PC-9 (cell line): ENCODE results near the gene TMEM225B. TPM values are rescaled to one million over a fixed set of nuclear protein-coding genes. Genes with fewer than 3 reads are reported as not detected.

Experiments used
- BruUV-seq: library from RNA; stranded (reverse); fragments of 400-500 nt; replicated peaks from 2 replicates; lab custom pipeline; 2021; lab: Mats Ljungman, UMichigan
- CTCF ChIA-PET: fragments of 300-600 bp; sonication (Branson Sonifier 250); formaldehyde crosslinking; loops from one replicate; lab custom pipeline; 2022; ENCODE audit warnings: antibody characterized with exemption; lab: Charles Lee
- POLR2A ChIA-PET: fragments of 300-600 bp; sonication (Branson Sonifier 250); formaldehyde crosslinking; loops from one replicate; lab custom pipeline; 2022; ENCODE audit warnings: antibody characterized with exemption; ENCODE audit not compliant: unreplicated experiment; lab: Charles Lee
- DNase-seq, 2 experiments: peaks; one replicate each; pipeline versions ENCODE4 v3.0.0 to v3.0.0-alpha.2; 2015 to 2022; ENCODE audit warnings: mixed read lengths in 1 of 2
- H2AFZ ChIP-seq: fragments of 200-600 bp; sonication (generic); 2 replicates; pipeline ENCODE4 v1.8.1; 2017; ENCODE audit warnings: antibody characterized with exemption
- H3F3A ChIP-seq: fragments of 200-600 bp; sonication (generic); 2 replicates; pipeline ENCODE4 v1.8.1; 2017; ENCODE audit warnings: antibody characterized with exemption, mild to moderate bottlenecking, low read depth; ENCODE audit not compliant: insufficient read depth
- H3K27ac ChIP-seq: fragments of 200-600 bp; sonication (generic); 2 replicates; pipeline ENCODE4 v1.6.1; 2016; ENCODE audit warnings: mixed run types
- H3K27me3 ChIP-seq: fragments of 200-600 bp; sonication (generic); 2 replicates; pipeline ENCODE4 v1.6.1; 2016; ENCODE audit warnings: low read depth, mixed run types; ENCODE audit not compliant: insufficient read depth
- H3K36me3 ChIP-seq: fragments of 200-600 bp; sonication (generic); 2 replicates; pipeline ENCODE4 v1.6.1; 2016; ENCODE audit warnings: low read depth, mixed run types
- H3K4me1 ChIP-seq: fragments of 200-600 bp; sonication (generic); replicated peaks from 2 replicates; pipeline ENCODE4 v1.6.1; 2016; ENCODE audit warnings: mixed run types; ENCODE audit not compliant: insufficient read depth
- H3K4me2 ChIP-seq: fragments of 200-600 bp; sonication (generic); 2 replicates; pipeline ENCODE4 v1.6.1; 2017; ENCODE audit warnings: mixed run types
- H3K4me3 ChIP-seq: fragments of 200-600 bp; sonication (generic); 2 replicates; pipeline ENCODE4 v1.6.1; 2016; ENCODE audit warnings: mixed run types
- H3K79me2 ChIP-seq: fragments of 200-600 bp; sonication (generic); 2 replicates; pipeline ENCODE4 v1.6.1; 2017; ENCODE audit warnings: low read depth, mixed run types
- H3K9me2 ChIP-seq: fragments of 200-600 bp; sonication (generic); 2 replicates; pipeline ENCODE4 v1.8.1; 2017; ENCODE audit warnings: mild to moderate bottlenecking; ENCODE audit not compliant: insufficient read depth
- H3K9me3 ChIP-seq: fragments of 200-600 bp; sonication (generic); 2 replicates; pipeline ENCODE4 v1.8.1; 2016; ENCODE audit warnings: low read depth; ENCODE audit not compliant: insufficient read depth
- H4K20me1 ChIP-seq: fragments of 200-600 bp; sonication (generic); 2 replicates; pipeline ENCODE4 v1.8.1; 2017; ENCODE audit not compliant: insufficient read depth
- EZH2 ChIP-seq: fragments of 200-600 bp; sonication (generic); IDR thresholded peaks from 2 replicates; pipeline ENCODE4 v1.8.0; 2017; ENCODE audit warnings: antibody characterized with exemption, low read depth
- intact Hi-C: fragments of 100-400 bp; cut with micrococcal nuclease; formaldehyde crosslinking; loops from one replicate; pipeline ENCODE4 v1.10.0; 2022; ENCODE audit not compliant: unreplicated experiment
- total RNA-seq: library from RNA; stranded (reverse); gene quantifications from 2 replicates; pipeline ENCODE4 v1.2.3, GENCODE V29; 2021
- TF ChIP-seq, protein P1 (sequence below): fragments of 200-600 bp; sonication (generic); conservative IDR thresholded peaks from 2 replicates; pipeline ENCODE4 v1.6.1; 2017; ENCODE audit warnings: mixed run types, antibody characterized with exemption, mild to moderate bottlenecking, moderate library complexity

Gene TMEM225B
- total RNA-seq, 1 experiment from 2014 or later = 1.5 TPM

DNA sequence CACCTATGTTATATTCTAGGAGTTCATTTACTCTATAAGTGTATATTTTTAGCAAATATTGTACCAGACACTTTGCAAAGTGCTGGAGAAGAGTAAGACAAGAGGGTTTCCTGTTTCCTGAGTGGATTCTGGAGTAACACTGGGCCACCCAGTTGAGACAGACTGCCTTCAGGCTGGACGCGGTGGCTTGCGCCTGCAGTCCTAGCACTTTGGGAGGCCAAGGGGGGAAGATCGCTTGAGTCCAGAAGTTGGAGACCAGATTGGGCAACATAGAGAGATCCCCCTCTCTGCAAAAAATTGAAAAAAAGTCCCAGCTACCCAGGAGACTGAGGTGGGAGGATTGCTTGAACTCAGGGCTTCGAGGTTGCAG, 17.9 kb downstream of the TMEM225B start:
- Histone ChIP-seq H3K9me2 (no peaks in the 10 kb centered on the region), H3K36me3 (peaks cover 10% of the 10 kb centered on the region; the same call in 1 of the 2 replicates), H3K9me3 (no peaks in the 10 kb centered on the region), H3K4me2 (peak overlapping the region; percentile 73), H3K4me3 (peak overlapping the region; percentile 66; the same call in 1 of the 2 replicates), H4K20me1 (no peaks in the 10 kb centered on the region), H3K4me1 (peaks cover 24% of the 10 kb centered on the region), H3K79me2 (peaks cover 28% of the 10 kb centered on the region), H3K27me3 (0 out of 2 replicates have a peak, but pooled peaks cover 6% of the 10 kb centered on the region), H3F3A (no peaks in the 10 kb centered on the region; the same call in 1 of the 2 replicates), H3K27ac (no peak overlapping the region), H2AFZ (peak overlapping the region; percentile 97)
- no TSS peak for BruUV-seq
- ChIA-PET POLR2A (interaction anchor here (0.5 to 0.9 kb wide), 3 partner anchors 111 to 237 kb away, joined by 4 to 17 read pairs (median 4); no protein-coding TSS in a partner anchor), CTCF (interaction anchor here (0.6 kb wide), 2 partner anchors 55 to 116 kb away, joined by 3 to 4 read pairs; partner anchors contain the start of gene ZNF394)
- intact Hi-C loops = loop anchor here (1.0 to 5.0 kb wide), 3 partner anchors 53 to 221 kb away; partner anchors contain the start of gene ZNF394
- no peak for TF ChIP-seq EZH2
- TF ChIP-seq, protein P1, sequence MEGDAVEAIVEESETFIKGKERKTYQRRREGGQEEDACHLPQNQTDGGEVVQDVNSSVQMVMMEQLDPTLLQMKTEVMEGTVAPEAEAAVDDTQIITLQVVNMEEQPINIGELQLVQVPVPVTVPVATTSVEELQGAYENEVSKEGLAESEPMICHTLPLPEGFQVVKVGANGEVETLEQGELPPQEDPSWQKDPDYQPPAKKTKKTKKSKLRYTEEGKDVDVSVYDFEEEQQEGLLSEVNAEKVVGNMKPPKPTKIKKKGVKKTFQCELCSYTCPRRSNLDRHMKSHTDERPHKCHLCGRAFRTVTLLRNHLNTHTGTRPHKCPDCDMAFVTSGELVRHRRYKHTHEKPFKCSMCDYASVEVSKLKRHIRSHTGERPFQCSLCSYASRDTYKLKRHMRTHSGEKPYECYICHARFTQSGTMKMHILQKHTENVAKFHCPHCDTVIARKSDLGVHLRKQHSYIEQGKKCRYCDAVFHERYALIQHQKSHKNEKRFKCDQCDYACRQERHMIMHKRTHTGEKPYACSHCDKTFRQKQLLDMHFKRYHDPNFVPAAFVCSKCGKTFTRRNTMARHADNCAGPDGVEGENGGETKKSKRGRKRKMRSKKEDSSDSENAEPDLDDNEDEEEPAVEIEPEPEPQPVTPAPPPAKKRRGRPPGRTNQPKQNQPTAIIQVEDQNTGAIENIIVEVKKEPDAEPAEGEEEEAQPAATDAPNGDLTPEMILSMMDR = no peak
- DNase-seq = no peak

DNA sequence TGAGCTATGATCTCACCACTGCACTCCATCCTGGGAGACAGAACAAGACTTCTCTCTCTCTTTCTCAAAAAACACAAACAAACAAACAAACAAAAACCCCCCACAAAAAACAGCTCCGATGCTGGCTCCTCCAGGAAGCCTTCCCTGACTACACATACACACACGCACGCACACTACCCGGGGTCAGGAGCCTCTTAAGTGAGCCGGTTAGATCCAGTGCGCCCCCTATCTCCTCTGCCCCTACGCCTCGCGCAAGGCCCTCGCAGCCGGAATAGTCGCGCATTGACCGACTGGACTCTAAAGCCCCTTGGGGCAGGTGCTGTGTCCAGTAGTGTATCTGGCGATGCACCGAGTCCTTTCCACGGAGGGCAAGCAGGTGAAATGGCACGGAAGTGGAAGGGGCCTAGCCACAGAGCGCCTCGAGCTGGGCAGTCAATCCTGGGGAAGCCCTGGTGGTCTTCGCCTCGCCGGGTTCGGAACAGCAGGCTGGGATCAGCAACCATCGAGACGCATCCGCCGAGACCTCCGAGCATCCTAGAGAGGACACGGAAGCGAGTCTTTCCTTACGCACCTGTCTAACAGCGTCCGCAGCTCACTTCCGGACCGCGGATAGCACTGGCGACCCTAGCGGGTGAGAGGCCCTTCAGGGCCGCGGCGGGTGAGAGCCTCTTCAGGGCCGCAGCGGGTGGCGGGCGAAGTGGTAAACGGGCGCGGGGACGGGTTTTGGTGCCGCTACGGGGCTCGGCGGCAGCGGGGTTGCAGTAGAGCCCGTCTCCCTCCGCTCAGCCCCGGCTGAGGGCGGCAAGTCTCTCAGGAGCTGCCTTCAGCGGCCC, 18.5 kb downstream of the TMEM225B start, which contains the start of gene ZSCAN25:
Gene ZSCAN25 (plus strand): TSS at position 588 of the 833 bp plus-strand sequence. CDS start 2,661 bp downstream, outside the sequence.
- peak within 1 kb of the TSS; percentile 97 for H2AFZ ChIP-seq
- no peaks in the 10 kb centered on the region for H3K9me3 ChIP-seq
- H3K27ac ChIP-seq = no peak within 1 kb of the TSS
- peaks cover 24% of the 10 kb centered on the region for H3K4me1 ChIP-seq
- H3K4me3 ChIP-seq = peak within 1 kb of the TSS; percentile 66
- H3K27me3 ChIP-seq = 0 out of 2 replicates have a peak, but pooled peaks cover 5% of the 10 kb centered on the region
- H3K9me2 ChIP-seq = no peaks in the 10 kb centered on the region
- TF ChIP-seq, protein P1 = peak; percentile 60; the same call in 1 of the 2 replicates
- TF ChIP-seq EZH2 = no peak
- H4K20me1 ChIP-seq = no peaks in the 10 kb centered on the region
- peak within 1 kb of the TSS; percentile 73 for H3K4me2 ChIP-seq
- peaks cover 28% of the 10 kb centered on the region for H3K79me2 ChIP-seq
- intact Hi-C loops = loop anchor here (1.0 to 5.0 kb wide), 3 partner anchors 54 to 221 kb away; partner anchors contain the start of gene ZNF394
- POLR2A ChIA-PET = interaction anchor here (0.5 to 0.9 kb wide), 6 partner anchors 112 to 243 kb away, joined by 4 to 17 read pairs (median 5); no protein-coding TSS in a partner anchor
- peak; percentile 79 to 91 for DNase-seq
- H3K36me3 ChIP-seq = peaks cover 15% of the 10 kb centered on the region
- TSS peak; percentile 64 for BruUV-seq
- no peaks in the 10 kb centered on the region; the same call in 1 of the 2 replicates for H3F3A ChIP-seq
- CTCF ChIA-PET = interaction anchor here (0.6 kb wide), 3 partner anchors 55 to 221 kb away, joined by 3 to 5 read pairs (median 4); partner anchors contain the start of gene ZNF394

DNA sequence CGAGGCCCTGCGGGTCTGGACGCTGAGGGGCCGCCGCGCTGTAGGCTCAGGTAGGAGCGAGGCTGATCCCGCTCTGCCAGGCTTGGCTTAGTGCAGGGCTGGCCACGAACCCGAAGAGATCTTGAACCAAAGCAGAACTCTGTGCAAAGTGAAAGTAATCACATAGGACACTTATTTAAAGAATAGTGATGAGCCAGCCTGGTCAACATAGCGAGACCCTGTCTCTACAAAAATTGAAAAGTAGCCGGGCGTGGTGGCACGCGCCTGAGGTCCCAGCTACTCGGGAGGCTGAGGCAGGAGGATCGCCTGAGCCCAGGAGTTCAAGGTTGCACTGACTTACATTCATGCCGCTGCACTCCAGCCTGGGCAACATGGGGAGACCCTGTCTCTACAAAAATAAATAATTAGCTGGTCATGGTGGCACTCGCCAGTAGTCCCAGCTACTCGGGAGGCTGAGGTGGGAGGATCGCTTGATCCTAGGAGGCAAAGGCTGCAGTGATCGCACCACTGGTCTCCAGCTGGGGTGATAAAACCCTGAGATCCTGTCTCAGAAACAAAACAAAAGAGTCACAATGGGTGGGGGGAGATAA, 19.2 kb downstream of the TMEM225B start:
- peak overlapping the region; percentile 73 for H3K4me2 ChIP-seq
- H3K4me1 ChIP-seq = peaks cover 24% of the 10 kb centered on the region
- no peak overlapping the region for H3K27ac ChIP-seq
- H3K9me3 ChIP-seq = no peaks in the 10 kb centered on the region
- H2AFZ ChIP-seq = peak overlapping the region; percentile 97
- H3K27me3 ChIP-seq = no peaks in the 10 kb centered on the region
- BruUV-seq = TSS peak; percentile 41
- no peaks in the 10 kb centered on the region; the same call in 1 of the 2 replicates for H3F3A ChIP-seq
- H3K36me3 ChIP-seq = peaks cover 19% of the 10 kb centered on the region
- peak overlapping the region; percentile 66 for H3K4me3 ChIP-seq
- TF ChIP-seq, protein P1 = no peak
- no peak for TF ChIP-seq EZH2
- no peak for DNase-seq
- H4K20me1 ChIP-seq = no peaks in the 10 kb centered on the region
- H3K79me2 ChIP-seq = peaks cover 28% of the 10 kb centered on the region
- intact Hi-C loops = loop anchor here (2.0 to 5.0 kb wide), 2 partner anchors 54 to 220 kb away; no protein-coding TSS in a partner anchor
- POLR2A ChIA-PET = interaction anchor here (0.5 to 0.7 kb wide), 3 partner anchors 92 to 242 kb away, joined by 3 to 6 read pairs (median 4); no protein-coding TSS in a partner anchor
- H3K9me2 ChIP-seq = no peaks in the 10 kb centered on the region
- CTCF ChIA-PET = no interaction called here
